GM12878 (cell line): Measurements from ENCODE around the gene DYNLT3. TPM values are rescaled to one million over a fixed set of nuclear protein-coding genes. Genes with fewer than 3 reads are reported as not detected.

Experiments
- BACH1 ChIP-seq: fragments of 450-650 bp; IDR thresholded peaks from 2 replicates; pipeline ENCODE4 v1.6.1; 2017; ENCODE audit warnings: mild to moderate bottlenecking, borderline replicate concordance
- CHD2 ChIP-seq: IDR thresholded peaks from 2 replicates; pipeline ENCODE4 v1.6.1; 2011; ENCODE audit warnings: low read depth, low read length, improper control_type of control experiment, borderline replicate concordance
- ETV6 ChIP-seq, 2 experiments: fragments of 450-650 bp in 1 of 2; IDR thresholded peaks in 1 of 2; conservative IDR thresholded peaks in 1 of 2; 2 replicates each; pipeline ENCODE4 v1.6.1; 2014; ENCODE audit warnings: antibody characterized with exemption in 1 of 2, borderline replicate concordance in 1 of 2, low read depth in 1 of 2, mild to moderate bottlenecking in 1 of 2, moderate library complexity in 1 of 2
- EZH2 ChIP-seq: IDR thresholded peaks from 2 replicates; pipeline ENCODE4 v1.6.1; 2012; ENCODE audit warnings: low read depth, mild to moderate bottlenecking, control low read depth, inconsistent platforms, low read length, borderline replicate concordance; ENCODE audit not compliant: control insufficient read depth
- HCFC1 ChIP-seq: fragments of 150-350 bp; IDR thresholded peaks from 2 replicates; pipeline ENCODE4 v1.6.1; 2014; ENCODE audit warnings: low read length
- POLR2AphosphoS5 ChIP-seq: IDR thresholded peaks from 2 replicates; pipeline ENCODE4 v1.6.1; 2011; ENCODE audit warnings: mild to moderate bottlenecking, low read length, inconsistent platforms
- POU2F2 ChIP-seq: IDR thresholded peaks from 3 replicates; pipeline ENCODE4 v1.6.1; 2011; ENCODE audit warnings: low read depth, mild to moderate bottlenecking, low read length, borderline replicate concordance
- RBBP5 ChIP-seq: fragments of 200-600 bp; sonication (generic); conservative IDR thresholded peaks from 2 replicates; pipeline ENCODE4 v1.6.1; 2016
- SMAD5 ChIP-seq: IDR thresholded peaks from 2 replicates; pipeline ENCODE4 v1.6.1; 2016; ENCODE audit warnings: antibody characterized with exemption, low read depth
- SPI1 ChIP-seq: IDR thresholded peaks from 2 replicates; pipeline ENCODE4 v1.6.1; 2011; ENCODE audit warnings: low read depth, mild to moderate bottlenecking, low read length, moderate library complexity, borderline replicate concordance; ENCODE audit not compliant: insufficient read depth
- SREBF2 ChIP-seq: IDR thresholded peaks from 2 replicates; pipeline ENCODE4 v1.6.1; 2012; ENCODE audit warnings: mild to moderate bottlenecking, low read length
- STAT3 ChIP-seq: IDR thresholded peaks from 2 replicates; pipeline ENCODE4 v1.6.1; 2011; ENCODE audit warnings: low read depth, low read length, improper control_type of control experiment
- TARDBP ChIP-seq: IDR thresholded peaks from 2 replicates; pipeline ENCODE4 v1.6.1; 2016; ENCODE audit warnings: borderline replicate concordance
- TCF12 ChIP-seq: IDR thresholded peaks from 2 replicates; pipeline ENCODE4 v1.6.1; 2011; ENCODE audit warnings: low read depth, mild to moderate bottlenecking, low read length
- YY1 ChIP-seq: IDR thresholded peaks from 2 replicates; pipeline ENCODE4 v1.6.1; 2011; ENCODE audit warnings: low read depth, mild to moderate bottlenecking, low read length
- ZNF687 ChIP-seq: fragments of 450-650 bp; IDR thresholded peaks from 2 replicates; pipeline ENCODE4 v1.6.1; 2017; ENCODE audit warnings: mild to moderate bottlenecking, moderate library complexity
- ZZZ3 ChIP-seq: IDR thresholded peaks from 2 replicates; pipeline ENCODE4 v1.6.1; 2011; ENCODE audit warnings: low read depth; ENCODE audit not compliant: control insufficient read depth, insufficient read length
- polyA plus RNA-seq, 11 experiments: library from polyadenylated mRNA; depleted of rRNA in 4 of 11; unstranded in 6 of 11; stranded (reverse) in 5 of 11; fragments of >200 nt; fragmentation: Nextera tagmentation in 4 of 11; fragmentation: Illumina TruSeq in 1 of 11; extraction: Ambion mirVana in 4 of 11; extraction: Trizol in 1 of 11; gene quantifications; 1 replicate in 1 of 11; 2 replicates in 10 of 11; pipeline versions ENCODE4 v1.2.1 to v1.2.3, GENCODE V29; 2011 to 2016; ENCODE audit warnings: inconsistent platforms in 2 of 11, missing spikeins in 2 of 11, low read depth in 1 of 11
- total RNA-seq, 4 experiments: library from RNA; depleted of rRNA in 3 of 4; stranded (reverse); fragments of >200 nt in 3 of 4; fragmentation: Illumina TruSeq in 1 of 4; extraction: Trizol in 1 of 4; gene quantifications; 2 replicates each; pipeline versions ENCODE4 v1.2.1 to v1.2.3, GENCODE V29; 2013 to 2021
- TF ChIP-seq, protein P1 (sequence below): fragments of 450-650 bp; IDR thresholded peaks from 2 replicates; pipeline ENCODE4 v1.6.1; 2018; ENCODE audit warnings: borderline replicate concordance, mild to moderate bottlenecking; ENCODE audit not compliant: partially characterized antibody
- TF ChIP-seq, protein P2 (sequence below): fragments of 450-650 bp; IDR thresholded peaks from 2 replicates; pipeline ENCODE4 v1.6.1; 2017; ENCODE audit warnings: borderline replicate concordance
- TF ChIP-seq, protein P3 (sequence below): IDR thresholded peaks from 2 replicates; pipeline ENCODE4 v1.6.1; 2011; ENCODE audit warnings: borderline replicate concordance, low read depth, mild to moderate bottlenecking, moderate library complexity, low read length; ENCODE audit not compliant: insufficient read depth, poor library complexity, severe bottlenecking
- TF ChIP-seq, protein P4 (sequence below): IDR thresholded peaks from 2 replicates; pipeline ENCODE4 v1.6.1; 2012; ENCODE audit warnings: low read depth, low read length, improper control_type of control experiment

The DYNLT3 gene
- total and polyA plus RNA-seq, 10 of the 15 experiments (the other 5 are each of a cell fraction or from before 2014, with no cell fraction given), result 8.0 to 19.2 (median 12.8) TPM

GRCh38 chrX:37796805-37797204 is 50.6 kb downstream of the DYNLT3 start (continued):
- TF ChIP-seq ZNF687 (no peak), YY1 (no peak), SREBF2 (no peak), ZZZ3 (no peak), TCF12 (no peak), ETV6 (conservative IDR thresholded peaks at IDR 0.05 in 1 of 2, IDR thresholded peaks at IDR 0.05 in 1 of 2; ENCODE audit: borderline replicate concordance in 1 of 2, low read depth in 1 of 2) (peak in 1 of 2 experiments; percentile 30; a peak in 1 of 4 replicates), STAT3 (no peak), HCFC1 (no peak), POU2F2 (no peak), POLR2AphosphoS5 (no peak), SPI1 (peak; percentile 26; the same call in 1 of the 2 replicates), RBBP5 (no peak), CHD2 (no peak), TARDBP (no peak), EZH2 (no peak), BACH1 (no peak), SMAD5 (no peak)
- TF ChIP-seq, protein P1, sequence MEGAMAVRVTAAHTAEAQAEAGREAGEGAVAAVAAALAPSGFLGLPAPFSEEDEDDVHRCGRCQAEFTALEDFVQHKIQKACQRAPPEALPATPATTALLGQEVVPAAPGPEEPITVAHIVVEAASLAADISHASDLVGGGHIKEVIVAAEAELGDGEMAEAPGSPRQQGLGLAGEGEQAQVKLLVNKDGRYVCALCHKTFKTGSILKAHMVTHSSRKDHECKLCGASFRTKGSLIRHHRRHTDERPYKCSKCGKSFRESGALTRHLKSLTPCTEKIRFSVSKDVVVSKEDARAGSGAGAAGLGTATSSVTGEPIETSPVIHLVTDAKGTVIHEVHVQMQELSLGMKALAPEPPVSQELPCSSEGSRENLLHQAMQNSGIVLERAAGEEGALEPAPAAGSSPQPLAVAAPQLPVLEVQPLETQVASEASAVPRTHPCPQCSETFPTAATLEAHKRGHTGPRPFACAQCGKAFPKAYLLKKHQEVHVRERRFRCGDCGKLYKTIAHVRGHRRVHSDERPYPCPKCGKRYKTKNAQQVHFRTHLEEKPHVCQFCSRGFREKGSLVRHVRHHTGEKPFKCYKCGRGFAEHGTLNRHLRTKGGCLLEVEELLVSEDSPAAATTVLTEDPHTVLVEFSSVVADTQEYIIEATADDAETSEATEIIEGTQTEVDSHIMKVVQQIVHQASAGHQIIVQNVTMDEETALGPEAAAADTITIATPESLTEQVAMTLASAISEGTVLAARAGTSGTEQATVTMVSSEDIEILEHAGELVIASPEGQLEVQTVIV, result no peak
- TF ChIP-seq, protein P2, sequence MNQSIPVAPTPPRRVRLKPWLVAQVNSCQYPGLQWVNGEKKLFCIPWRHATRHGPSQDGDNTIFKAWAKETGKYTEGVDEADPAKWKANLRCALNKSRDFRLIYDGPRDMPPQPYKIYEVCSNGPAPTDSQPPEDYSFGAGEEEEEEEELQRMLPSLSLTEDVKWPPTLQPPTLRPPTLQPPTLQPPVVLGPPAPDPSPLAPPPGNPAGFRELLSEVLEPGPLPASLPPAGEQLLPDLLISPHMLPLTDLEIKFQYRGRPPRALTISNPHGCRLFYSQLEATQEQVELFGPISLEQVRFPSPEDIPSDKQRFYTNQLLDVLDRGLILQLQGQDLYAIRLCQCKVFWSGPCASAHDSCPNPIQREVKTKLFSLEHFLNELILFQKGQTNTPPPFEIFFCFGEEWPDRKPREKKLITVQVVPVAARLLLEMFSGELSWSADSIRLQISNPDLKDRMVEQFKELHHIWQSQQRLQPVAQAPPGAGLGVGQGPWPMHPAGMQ, result no peak
- TF ChIP-seq, protein P3, sequence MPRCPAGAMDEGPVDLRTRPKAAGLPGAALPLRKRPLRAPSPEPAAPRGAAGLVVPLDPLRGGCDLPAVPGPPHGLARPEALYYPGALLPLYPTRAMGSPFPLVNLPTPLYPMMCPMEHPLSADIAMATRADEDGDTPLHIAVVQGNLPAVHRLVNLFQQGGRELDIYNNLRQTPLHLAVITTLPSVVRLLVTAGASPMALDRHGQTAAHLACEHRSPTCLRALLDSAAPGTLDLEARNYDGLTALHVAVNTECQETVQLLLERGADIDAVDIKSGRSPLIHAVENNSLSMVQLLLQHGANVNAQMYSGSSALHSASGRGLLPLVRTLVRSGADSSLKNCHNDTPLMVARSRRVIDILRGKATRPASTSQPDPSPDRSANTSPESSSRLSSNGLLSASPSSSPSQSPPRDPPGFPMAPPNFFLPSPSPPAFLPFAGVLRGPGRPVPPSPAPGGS, result no peak
- TF ChIP-seq, protein P4, sequence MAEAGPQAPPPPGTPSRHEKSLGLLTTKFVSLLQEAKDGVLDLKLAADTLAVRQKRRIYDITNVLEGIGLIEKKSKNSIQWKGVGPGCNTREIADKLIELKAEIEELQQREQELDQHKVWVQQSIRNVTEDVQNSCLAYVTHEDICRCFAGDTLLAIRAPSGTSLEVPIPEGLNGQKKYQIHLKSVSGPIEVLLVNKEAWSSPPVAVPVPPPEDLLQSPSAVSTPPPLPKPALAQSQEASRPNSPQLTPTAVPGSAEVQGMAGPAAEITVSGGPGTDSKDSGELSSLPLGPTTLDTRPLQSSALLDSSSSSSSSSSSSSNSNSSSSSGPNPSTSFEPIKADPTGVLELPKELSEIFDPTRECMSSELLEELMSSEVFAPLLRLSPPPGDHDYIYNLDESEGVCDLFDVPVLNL, result no peak
